ENCODE data around the gene BCAS4. TPM values are rescaled to one million over a fixed set of nuclear protein-coding genes. Genes with fewer than 3 reads are reported as not detected.

The BCAS4 gene
- total and polyA plus RNA-seq, 4 donors = 4.3 to 5.7 (median 5.0) TPM

GRCh38 chr20:50813101-50813643, 18.3 kb downstream of the BCAS4 start:
- Histone ChIP-seq H3K27me3 (ENCODE audit: control insufficient read depth in 3 of 3, insufficient read depth in 3 of 3, low read length in 2 of 3) (no peaks in the 10 kb centered on the region), H3K4me1 (ENCODE audit: control insufficient read depth in 5 of 5, insufficient read depth in 5 of 5, low read length in 5 of 5) (peaks cover 0 to 3% (median 0%) of the 10 kb centered on the region in 5 donors), H3K9me3 (ENCODE audit: control insufficient read depth in 4 of 4, insufficient read depth in 3 of 4, low read length in 3 of 4) (peaks cover 0 to 4% (median 0%) of the 10 kb centered on the region in 4 donors), H3K27ac (ENCODE audit: low read depth in 1 of 2, low read length in 1 of 2) (no peak overlapping the region), H3K9ac (ENCODE audit: insufficient read depth in 1 of 2, low read length in 2 of 2) (no peak overlapping the region), H3K36me3 (ENCODE audit: control insufficient read depth in 4 of 4, insufficient read depth in 4 of 4, low read length in 4 of 4) (no peaks in the 10 kb centered on the region), H3K4me3 (no peak overlapping the region)
- WGBS, 2 donors = 82 to 92% methylated on average over 10 of the region's 10 CpGs
- DNase-seq = no peak
- no peak for ATAC-seq (ENCODE audit: insufficient read depth, low FRiP score)
- TF ChIP-seq, protein P1, sequence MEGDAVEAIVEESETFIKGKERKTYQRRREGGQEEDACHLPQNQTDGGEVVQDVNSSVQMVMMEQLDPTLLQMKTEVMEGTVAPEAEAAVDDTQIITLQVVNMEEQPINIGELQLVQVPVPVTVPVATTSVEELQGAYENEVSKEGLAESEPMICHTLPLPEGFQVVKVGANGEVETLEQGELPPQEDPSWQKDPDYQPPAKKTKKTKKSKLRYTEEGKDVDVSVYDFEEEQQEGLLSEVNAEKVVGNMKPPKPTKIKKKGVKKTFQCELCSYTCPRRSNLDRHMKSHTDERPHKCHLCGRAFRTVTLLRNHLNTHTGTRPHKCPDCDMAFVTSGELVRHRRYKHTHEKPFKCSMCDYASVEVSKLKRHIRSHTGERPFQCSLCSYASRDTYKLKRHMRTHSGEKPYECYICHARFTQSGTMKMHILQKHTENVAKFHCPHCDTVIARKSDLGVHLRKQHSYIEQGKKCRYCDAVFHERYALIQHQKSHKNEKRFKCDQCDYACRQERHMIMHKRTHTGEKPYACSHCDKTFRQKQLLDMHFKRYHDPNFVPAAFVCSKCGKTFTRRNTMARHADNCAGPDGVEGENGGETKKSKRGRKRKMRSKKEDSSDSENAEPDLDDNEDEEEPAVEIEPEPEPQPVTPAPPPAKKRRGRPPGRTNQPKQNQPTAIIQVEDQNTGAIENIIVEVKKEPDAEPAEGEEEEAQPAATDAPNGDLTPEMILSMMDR (IDR thresholded peaks at IDR 0.05; ENCODE audit: control extremely low read depth, extremely low read depth) = no peak

GRCh38 chr20:50813801-50814200, 18.9 kb downstream of the BCAS4 start:
- H3K4me3 ChIP-seq = no peak overlapping the region
- no peak overlapping the region for H3K9ac ChIP-seq (ENCODE audit: insufficient read depth in 1 of 2, low read length in 2 of 2)
- WGBS, 2 donors = 76 to 78% methylated on average over 9 of the region's 9 CpGs
- TF ChIP-seq, protein P1 (IDR thresholded peaks at IDR 0.05; ENCODE audit: control extremely low read depth, extremely low read depth) = no peak
- no peak for ATAC-seq (ENCODE audit: insufficient read depth, low FRiP score)
- peaks cover 0 to 4% (median 0%) of the 10 kb centered on the region in 4 donors for H3K9me3 ChIP-seq (ENCODE audit: control insufficient read depth in 4 of 4, insufficient read depth in 3 of 4, low read length in 3 of 4)
- DNase-seq = no peak
- no peak overlapping the region for H3K27ac ChIP-seq (ENCODE audit: low read depth in 1 of 2, low read length in 1 of 2)
- no peaks in the 10 kb centered on the region for H3K27me3 ChIP-seq (ENCODE audit: control insufficient read depth in 3 of 3, insufficient read depth in 3 of 3, low read length in 2 of 3)
- H3K36me3 ChIP-seq (ENCODE audit: control insufficient read depth in 4 of 4, insufficient read depth in 4 of 4, low read length in 4 of 4) = no peaks in the 10 kb centered on the region
- peaks cover 0 to 7% (median 0%) of the 10 kb centered on the region in 5 donors for H3K4me1 ChIP-seq (ENCODE audit: control insufficient read depth in 5 of 5, insufficient read depth in 5 of 5, low read length in 5 of 5)

DNA sequence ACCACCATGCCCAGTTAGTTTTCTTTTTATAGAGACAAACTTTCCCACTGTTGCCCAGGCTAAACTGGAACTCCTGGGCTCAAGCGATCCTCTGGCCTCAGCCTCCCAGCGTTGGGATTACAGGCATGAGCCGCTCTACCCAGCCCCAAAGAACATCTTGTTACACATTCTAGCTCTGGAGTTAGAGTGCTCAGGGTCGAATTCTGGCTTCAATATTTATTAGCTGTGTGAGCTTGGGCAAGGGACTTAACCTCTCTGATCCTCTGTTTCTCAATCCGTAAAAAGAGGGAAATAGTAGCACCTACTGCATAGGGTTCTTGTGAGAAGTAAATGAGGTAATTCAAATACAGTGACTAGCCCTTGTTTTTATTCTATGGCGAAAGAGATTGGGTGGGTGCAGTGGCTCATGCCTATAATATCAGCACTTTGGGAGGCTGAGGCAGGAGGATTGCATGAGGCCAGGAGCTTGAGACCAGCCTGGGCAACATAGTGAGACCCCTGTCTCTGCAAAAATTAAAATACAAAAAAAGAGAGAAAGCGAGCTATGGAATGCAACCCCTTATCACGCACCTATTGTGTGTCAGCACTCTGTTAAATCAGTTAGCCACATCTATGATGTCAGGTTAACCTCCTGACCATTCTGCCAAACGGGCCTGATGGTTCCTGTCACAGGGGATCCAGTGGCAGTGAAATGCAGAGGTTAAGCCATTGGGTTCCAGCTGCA, 19.7 kb downstream of the BCAS4 start:
- peaks cover 0 to 7% (median 0%) of the 10 kb centered on the region in 5 donors for H3K4me1 ChIP-seq (ENCODE audit: control insufficient read depth in 5 of 5, insufficient read depth in 5 of 5, low read length in 5 of 5)
- no peak for DNase-seq
- no peak for ATAC-seq (ENCODE audit: insufficient read depth, low FRiP score)
- H3K4me3 ChIP-seq = no peak overlapping the region
- no peak overlapping the region for H3K9ac ChIP-seq (ENCODE audit: insufficient read depth in 1 of 2, low read length in 2 of 2)
- no peak overlapping the region for H3K27ac ChIP-seq (ENCODE audit: low read depth in 1 of 2, low read length in 1 of 2)
- TF ChIP-seq, protein P1 (IDR thresholded peaks at IDR 0.05; ENCODE audit: control extremely low read depth, extremely low read depth) = no peak
- H3K9me3 ChIP-seq (ENCODE audit: control insufficient read depth in 4 of 4, insufficient read depth in 3 of 4, low read length in 3 of 4) = peaks cover 0 to 4% (median 0%) of the 10 kb centered on the region in 4 donors
- no peaks in the 10 kb centered on the region for H3K27me3 ChIP-seq (ENCODE audit: control insufficient read depth in 3 of 3, insufficient read depth in 3 of 3, low read length in 2 of 3)
- H3K36me3 ChIP-seq (ENCODE audit: control insufficient read depth in 4 of 4, insufficient read depth in 4 of 4, low read length in 4 of 4) = no peaks in the 10 kb centered on the region
- whole genome bisulfite sequencing, 2 donors = 86 to 88% methylated on average over 9 of the region's 9 CpGs
